ENCODE measurements around the gene CDCA4.
"Not testable (repeated sequence)": the region's sequence is repeated elsewhere in the genome, so short reads cannot be mapped to it uniquely, and the experiment has no call there.

CDCA4 gene

DNA sequence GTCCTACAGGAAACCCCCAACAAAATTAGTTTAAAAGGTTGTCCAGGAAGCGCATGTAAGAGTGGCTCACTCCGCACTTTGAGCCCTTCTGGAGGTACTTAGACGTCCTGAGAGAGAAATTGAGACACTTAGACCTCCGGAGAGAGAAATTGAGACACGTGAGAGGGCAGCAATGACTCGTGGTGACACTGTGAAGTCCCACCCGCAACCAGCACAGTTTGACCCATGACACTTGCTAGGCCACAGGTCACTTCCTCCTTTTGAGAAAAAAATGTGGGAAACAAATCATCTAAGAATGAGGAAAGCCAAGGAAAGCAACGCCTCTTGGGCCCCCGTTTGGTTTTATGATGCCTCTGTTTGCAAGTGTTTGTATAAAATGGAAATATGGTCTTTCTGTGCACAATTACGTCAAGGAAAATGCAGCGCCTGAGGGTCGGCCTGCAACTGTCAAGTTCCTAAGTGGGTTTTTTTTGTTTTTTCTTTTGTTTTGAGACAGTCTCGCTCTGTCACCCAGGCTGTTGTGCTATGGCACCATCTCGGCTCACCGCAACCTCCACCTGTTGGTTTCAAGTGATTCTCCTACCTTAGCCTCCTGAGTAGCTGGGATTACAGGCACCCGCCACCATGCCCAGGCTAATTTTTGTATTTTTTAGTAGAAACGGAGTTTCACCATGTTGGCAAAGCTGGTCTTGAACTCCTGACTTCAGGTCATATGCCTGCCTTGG lies 13.6 kb upstream of the CDCA4 start:
- DNase-seq (ENCODE audit: low spot score), result no peak

- not testable (repeated sequence) for DNase-seq (ENCODE audit: low spot score)
Observed at GRCh38 chr14:105033412-105033900, 12.6 kb upstream of the CDCA4 start.

DNA sequence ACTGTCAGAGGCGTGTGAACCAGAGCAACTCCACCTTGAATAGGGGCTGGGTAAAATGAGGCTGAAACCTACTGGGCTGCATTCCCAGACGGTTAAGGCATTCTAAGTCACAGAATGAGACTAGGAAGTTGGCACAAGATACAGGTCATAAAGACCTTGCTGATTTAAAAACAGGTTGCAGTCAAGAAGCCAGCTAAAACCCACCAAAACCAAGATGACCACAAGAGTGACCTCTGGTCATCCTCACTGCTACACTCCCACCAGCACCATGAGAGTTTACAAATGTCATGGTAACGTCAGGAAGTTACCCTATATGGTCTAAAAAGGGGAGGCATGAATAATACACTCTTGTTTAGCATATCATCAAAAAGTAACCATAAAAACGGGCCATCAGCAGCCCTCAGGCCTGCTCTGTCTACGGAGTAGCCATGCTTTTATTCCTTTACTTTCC lies 11.6 kb upstream of the CDCA4 start:
- not testable (repeated sequence) for DNase-seq (ENCODE audit: low spot score)

DNA sequence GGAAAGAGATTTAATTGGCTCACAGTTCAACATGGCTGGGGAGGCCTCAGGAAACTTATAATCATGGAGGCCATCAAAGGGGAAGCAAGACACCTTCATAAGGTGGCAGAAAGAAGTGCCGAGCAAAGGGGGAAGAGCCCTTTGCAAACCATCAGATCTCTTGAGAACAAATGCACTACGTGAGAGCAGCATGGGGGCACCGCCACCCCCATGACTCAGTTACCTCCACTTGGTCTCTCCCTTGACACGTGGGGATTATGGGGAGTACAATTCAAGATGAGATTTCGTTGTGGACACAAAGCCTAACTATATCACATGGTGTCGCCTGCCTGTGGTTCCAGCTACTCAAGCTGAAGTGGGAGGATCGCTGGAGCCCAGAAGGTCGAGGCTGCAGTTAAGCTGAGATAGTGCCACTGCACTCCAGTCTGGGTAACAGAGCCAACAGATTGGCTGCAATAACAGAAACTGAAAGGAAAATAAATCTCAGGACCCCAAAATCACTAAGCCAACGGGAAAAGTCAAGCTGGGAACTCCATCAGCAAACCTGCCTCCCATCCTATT lies 10.0 kb upstream of the CDCA4 start:
- no peak for DNase-seq (ENCODE audit: low spot score)

DNA sequence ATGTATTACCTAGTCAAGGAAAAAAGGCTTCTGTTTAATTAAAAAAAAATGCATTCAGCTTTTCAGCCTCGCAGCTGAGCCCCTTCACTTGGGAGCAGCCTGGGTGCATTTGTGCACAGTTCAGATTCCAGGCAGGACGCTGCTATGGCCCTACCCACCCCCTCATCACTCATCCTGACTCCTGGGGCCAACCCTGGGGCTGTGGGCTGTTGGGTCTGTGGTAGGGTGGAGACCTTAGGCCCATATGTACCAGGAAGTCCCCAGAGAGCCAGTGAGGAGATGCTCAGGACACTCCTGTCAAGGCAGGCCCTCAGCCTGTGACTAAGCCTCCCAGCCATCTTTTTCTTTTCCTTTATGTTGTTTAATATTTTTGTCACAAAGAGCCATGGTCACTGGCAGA lies 9.3 kb upstream of the CDCA4 start:
- DNase-seq (ENCODE audit: low spot score), result no peak

DNA sequence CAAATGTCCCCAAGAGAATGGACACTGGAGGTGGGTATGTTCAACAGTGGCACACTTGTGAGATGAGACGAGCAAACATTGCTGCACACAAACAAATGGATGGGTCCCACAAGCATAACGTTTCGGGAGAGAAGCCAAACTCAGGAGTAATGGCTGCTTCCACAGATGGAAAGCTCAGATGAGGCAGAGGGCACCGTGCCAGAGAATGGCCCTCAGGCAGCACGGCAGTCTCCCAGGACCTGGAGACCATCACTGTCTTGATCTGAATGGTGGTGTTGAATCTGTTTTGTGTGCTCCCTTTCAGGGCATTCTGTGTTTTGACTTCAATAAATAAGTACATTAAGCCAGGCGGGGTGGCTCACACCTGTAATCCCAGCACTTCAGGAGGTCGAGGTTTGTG lies 8.5 kb upstream of the CDCA4 start:
- no peak for DNase-seq (ENCODE audit: low spot score)

GRCh38 chr14:105028251-105028927 lies 7.5 kb upstream of the CDCA4 start:
- DNase-seq (ENCODE audit: low spot score), result no peak

- DNase-seq (ENCODE audit: low spot score), result not testable (repeated sequence)
Observed at GRCh38 chr14:105027718-105028117, 6.8 kb upstream of the CDCA4 start.

DNA sequence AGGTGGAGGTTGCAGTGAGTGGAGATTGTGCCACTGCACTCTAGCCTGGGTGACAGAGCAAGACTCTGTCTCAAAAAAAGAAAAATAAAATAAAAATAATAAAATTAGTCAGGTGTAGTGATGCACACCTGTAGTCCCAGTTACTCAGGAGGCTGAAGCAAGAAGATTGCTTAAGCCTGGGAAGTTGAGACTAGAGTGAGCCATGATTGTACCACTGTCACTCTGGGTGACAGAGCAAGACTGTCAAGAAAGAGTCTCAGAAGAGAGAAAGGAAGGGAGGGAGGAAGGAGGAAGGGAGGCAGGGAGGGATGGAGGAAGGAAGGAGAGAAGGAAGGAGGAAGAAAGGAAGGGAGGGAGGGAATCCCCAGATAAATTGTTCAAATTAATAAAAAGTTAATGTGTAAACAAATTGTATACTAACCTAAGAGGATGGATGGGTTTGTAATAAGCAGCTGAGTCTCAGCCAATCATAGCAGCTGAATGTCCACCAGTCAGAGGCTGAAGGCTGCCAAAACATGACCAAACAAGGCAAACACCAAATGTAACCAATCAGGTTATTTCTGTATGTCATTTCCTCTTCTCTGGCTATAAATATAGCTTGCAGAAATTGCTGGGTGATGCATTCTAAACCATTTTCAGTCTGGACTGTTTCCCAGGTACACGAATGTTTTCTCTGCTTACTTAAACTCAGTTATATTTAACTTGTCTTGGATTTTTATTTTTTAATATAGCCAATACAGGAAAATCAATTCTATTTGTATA lies 6.1 kb upstream of the CDCA4 start:
- DNase-seq (ENCODE audit: low spot score), result no peak

- DNase-seq (ENCODE audit: low spot score), result no peak
Observed at GRCh38 chr14:105026033-105026785, 5.3 kb upstream of the CDCA4 start.

- DNase-seq (ENCODE audit: low spot score), result no peak
Observed at GRCh38 chr14:105025429-105025828, 4.5 kb upstream of the CDCA4 start.

GRCh38 chr14:105023791-105024480 lies 3.1 kb upstream of the CDCA4 start:
- DNase-seq (ENCODE audit: low spot score), result no peak

DNA sequence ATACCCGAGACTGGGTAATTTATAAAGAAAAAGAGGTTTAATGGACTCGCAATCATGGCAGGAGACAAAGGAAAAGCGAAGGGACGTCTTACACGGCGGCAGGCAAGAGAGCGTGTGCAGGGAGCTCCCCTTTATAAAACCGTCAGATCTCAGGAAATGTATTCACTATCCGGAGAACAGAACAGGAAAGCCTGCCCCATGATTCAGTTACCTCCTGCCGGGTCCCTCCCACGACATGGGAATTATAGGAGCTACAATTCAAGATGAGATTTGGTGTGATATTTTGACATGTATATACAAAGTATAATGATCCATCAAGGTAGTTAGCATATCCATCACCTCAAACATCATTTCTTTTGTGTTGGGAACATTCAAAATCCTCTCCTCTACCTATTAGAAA lies 2.3 kb upstream of the CDCA4 start:
- no peak for DNase-seq (ENCODE audit: low spot score)

DNA sequence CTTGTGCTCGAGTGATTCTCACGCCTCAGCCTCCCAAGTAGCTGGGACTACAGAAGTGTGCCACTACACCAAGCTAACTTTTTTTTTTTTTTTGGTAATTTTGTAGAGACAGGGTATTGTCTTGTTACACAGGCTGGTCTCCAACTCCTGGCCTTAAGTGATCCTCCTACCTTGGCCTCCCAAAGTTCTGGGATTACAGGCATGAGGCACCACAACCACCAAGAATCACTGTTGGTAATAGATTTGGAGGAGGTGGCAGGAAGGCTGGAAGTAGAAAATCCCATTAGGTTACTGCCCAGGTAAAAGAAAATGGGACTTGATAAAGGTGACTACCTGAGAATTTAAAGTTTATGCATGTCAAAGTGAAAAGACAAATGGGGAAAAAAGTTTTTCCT lies 1.4 kb upstream of the CDCA4 start:
- DNase-seq (ENCODE audit: low spot score), result no peak

- peak; percentile 62 for DNase-seq (ENCODE audit: low spot score)
Observed at GRCh38 chr14:105021656-105022275, 883 bp upstream of the CDCA4 start.

GRCh38 chr14:105019861-105020814 lies 745 bp downstream of the CDCA4 start:
- DNase-seq (ENCODE audit: low spot score), result no peak

GRCh38 chr14:105018414-105018813 lies 2.5 kb downstream of the CDCA4 start:
- no peak for DNase-seq (ENCODE audit: low spot score)

GRCh38 chr14:105015905-105016304 lies 5.0 kb downstream of the CDCA4 start:
- no peak for DNase-seq (ENCODE audit: low spot score)

DNA sequence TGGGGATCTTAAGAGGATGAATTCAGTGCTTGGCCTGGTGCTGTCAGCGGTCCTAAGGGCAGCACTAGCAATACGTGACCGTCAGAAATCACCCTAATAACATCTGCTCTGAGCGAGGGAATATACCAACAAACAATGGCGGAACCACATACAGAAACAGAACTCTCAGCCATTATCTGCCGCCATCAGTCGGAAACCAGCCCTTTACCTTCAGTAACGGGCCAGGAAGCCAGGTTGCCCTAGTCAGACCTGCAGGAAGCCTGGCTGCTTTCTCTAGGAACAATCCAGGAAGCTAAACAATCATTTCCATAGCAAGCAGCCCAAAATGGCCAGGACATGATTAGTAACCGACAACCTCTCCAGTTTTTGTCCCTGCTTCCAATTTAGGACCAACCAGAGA lies 5.6 kb downstream of the CDCA4 start:
- DNase-seq (ENCODE audit: low spot score), result no peak

Measured in SK-N-DZ (cell line).